Naive thymus-derived CD4-positive, alpha-beta T cell (primary cell): Measurements from ENCODE around the gene CCER1. TPM values are rescaled to one million over a fixed set of nuclear protein-coding genes. Genes with fewer than 3 reads are reported as not detected.

Source experiments
- ATAC-seq: fragments of 150-1000 bp; cut with Tn5 transposase; 2 replicates; pipeline ENCODE4 v1.10.0; 2021; ENCODE audit warnings: mild to moderate bottlenecking, moderate library complexity
- CTCF ChIA-PET: fragments of 350-600 bp; sonication (Branson Sonifier 250); formaldehyde crosslinking; loops from one replicate; lab custom pipeline; 2021; ENCODE audit warnings: antibody characterized with exemption; lab: Charles Lee
- POLR2A ChIA-PET: fragments of 350-600 bp; sonication (Branson Sonifier 250); formaldehyde crosslinking; loops from one replicate; lab custom pipeline; 2021; ENCODE audit warnings: antibody characterized with exemption, inconsistent platforms; lab: Charles Lee
- DNase-seq, 9 donors: peaks; one replicate each; pipeline versions ENCODE4 v3.0.0 to v3.0.0-alpha.2; 2020 to 2022; ENCODE audit warnings: mixed read lengths in 1 of 9
- H3K27ac ChIP-seq: one replicate; pipeline ENCODE4 v1.7.0; 2013; ENCODE audit warnings: mild to moderate bottlenecking, low read depth, low read length, moderate library complexity
- H3K27me3 ChIP-seq, 2 donors: one replicate each; pipeline ENCODE4 v1.7.0; 2013; ENCODE audit warnings: low read length in 2 of 2, mild to moderate bottlenecking in 2 of 2, moderate library complexity in 2 of 2; ENCODE audit not compliant: control insufficient read depth in 2 of 2, insufficient read depth in 2 of 2
- H3K36me3 ChIP-seq, 3 experiments: 1 replicate in 2 of 3; 2 replicates in 1 of 3; pipeline ENCODE4 v1.7.0; 2013; ENCODE audit warnings: low read length in 3 of 3, mild to moderate bottlenecking in 3 of 3, moderate library complexity in 1 of 3; ENCODE audit not compliant: insufficient read depth in 3 of 3, control insufficient read depth in 2 of 3
- H3K4me1 ChIP-seq, 2 donors: one replicate each; pipeline ENCODE4 v1.7.0; 2013; ENCODE audit warnings: low read length in 2 of 2, mild to moderate bottlenecking in 2 of 2, moderate library complexity in 1 of 2; ENCODE audit not compliant: control insufficient read depth in 2 of 2, insufficient read depth in 2 of 2
- H3K4me3 ChIP-seq: 2 replicates; pipeline ENCODE4 v1.7.0; 2013; ENCODE audit warnings: mild to moderate bottlenecking, low read length
- H3K9me3 ChIP-seq, 3 experiments: 1 replicate in 2 of 3; 2 replicates in 1 of 3; pipeline ENCODE4 v1.7.0; 2013; ENCODE audit warnings: low read length in 3 of 3; ENCODE audit not compliant: control insufficient read depth in 2 of 3
- H3K27ac Mint-ChIP-seq, 9 donors: one replicate each; pipeline ENCODE4 v1.8.0; 2020 to 2022; ENCODE audit warnings: mixed read lengths in 9 of 9, mild to moderate bottlenecking in 8 of 9, moderate library complexity in 5 of 9, inconsistent platforms in 2 of 9
- H3K27me3 Mint-ChIP-seq, 5 donors: one replicate each; pipeline ENCODE4 v1.8.0; 2021 to 2022; ENCODE audit warnings: mixed read lengths in 5 of 5, mild to moderate bottlenecking in 1 of 5
- H3K36me3 Mint-ChIP-seq, 5 donors: one replicate each; pipeline ENCODE4 v1.8.0; 2020 to 2022; ENCODE audit warnings: mixed read lengths in 5 of 5, mild to moderate bottlenecking in 3 of 5, inconsistent platforms in 1 of 5
- H3K4me1 Mint-ChIP-seq, 7 donors: one replicate each; pipeline ENCODE4 v1.8.0; 2020 to 2022; ENCODE audit warnings: mixed read lengths in 7 of 7, mild to moderate bottlenecking in 3 of 7, inconsistent platforms in 1 of 7
- H3K4me3 Mint-ChIP-seq, 10 donors: one replicate each; pipeline ENCODE4 v1.8.0; 2020 to 2022; ENCODE audit warnings: mild to moderate bottlenecking in 10 of 10, mixed read lengths in 10 of 10, moderate library complexity in 6 of 10, inconsistent platforms in 2 of 10
- H3K9me3 Mint-ChIP-seq, 11 donors: one replicate each; pipeline ENCODE4 v1.8.0; 2020 to 2022; ENCODE audit warnings: mixed read lengths in 11 of 11, mild to moderate bottlenecking in 4 of 11, inconsistent platforms in 1 of 11, moderate library complexity in 1 of 11
- intact Hi-C, 2 donors: fragments of 100-400 bp; cut with micrococcal nuclease; formaldehyde crosslinking; loops; one replicate each; pipeline ENCODE4 v1.15.1; 2023
- polyA plus RNA-seq, 2 donors: library from polyadenylated mRNA; unstranded; fragments of 300-500 nt; fragmentation: Illumina TruSeq; gene quantifications; one replicate each; pipeline ENCODE4 v1.2.3, GENCODE V29; 2021
- total RNA-seq, 6 experiments: library from RNA in 5 of 6; stranded (reverse) in 5 of 6; gene quantifications; 1 replicate in 5 of 6; 2 replicates in 1 of 6; pipeline ENCODE4 v1.2.3 and lab custom pipeline; 2021 to 2026

CCER1 gene
- total and polyA plus RNA-seq, 7 experiments from 2014 or later: not detected

GRCh38 chr12:90938451-90938850 is 16.5 kb downstream of the CCER1 start:
- ChIA-PET POLR2A (no interaction called here), CTCF (no interaction called here)
- Mint-ChIP-seq H3K9me3 (peaks cover 0 to 5% (median 0%) of the 10 kb centered on the region in 11 donors), H3K36me3 (no peaks in the 10 kb centered on the region), H3K4me3 (no peak overlapping the region), H3K27me3 (peaks cover 5 to 26% (median 11%) of the 10 kb centered on the region in 5 donors), H3K27ac (no peak overlapping the region), H3K4me1 (peaks cover 0 to 2% (median 0%) of the 10 kb centered on the region in 7 donors)
- DNase-seq: no peak
- H3K27me3 ChIP-seq: no peaks in the 10 kb centered on the region
- H3K36me3 ChIP-seq: no peaks in the 10 kb centered on the region
- H3K27ac ChIP-seq: no peak overlapping the region
- H3K4me1 ChIP-seq: no peaks in the 10 kb centered on the region
- intact Hi-C loops: no loop called here
- ATAC-seq: no peak
- H3K9me3 ChIP-seq: no peaks in the 10 kb centered on the region
- H3K4me3 ChIP-seq: no peak overlapping the region

GRCh38 chr12:90937651-90938050 is 17.3 kb downstream of the CCER1 start:
- peaks cover 5 to 27% (median 19%) of the 10 kb centered on the region in 5 donors for H3K27me3 Mint-ChIP-seq
- Histone ChIP-seq H3K9me3 (no peaks in the 10 kb centered on the region), H3K27me3 (no peaks in the 10 kb centered on the region), H3K4me1 (no peaks in the 10 kb centered on the region), H3K4me3 (no peak overlapping the region), H3K27ac (no peak overlapping the region), H3K36me3 (no peaks in the 10 kb centered on the region)
- no peak for DNase-seq
- peaks cover 0 to 7% (median 0%) of the 10 kb centered on the region in 11 donors for H3K9me3 Mint-ChIP-seq
- peaks cover 0 to 2% (median 0%) of the 10 kb centered on the region in 7 donors for H3K4me1 Mint-ChIP-seq
- ATAC-seq: no peak
- ChIA-PET CTCF (no interaction called here), POLR2A (no interaction called here)
- intact Hi-C loops: no loop called here
- H3K27ac Mint-ChIP-seq: no peak overlapping the region
- no peak overlapping the region for H3K4me3 Mint-ChIP-seq
- H3K36me3 Mint-ChIP-seq: no peaks in the 10 kb centered on the region

GRCh38 chr12:90936230-90937005 is 18.6 kb downstream of the CCER1 start:
- Mint-ChIP-seq H3K27me3 (peaks cover 5 to 27% (median 19%) of the 10 kb centered on the region in 5 donors), H3K4me1 (peaks cover 0 to 2% (median 0%) of the 10 kb centered on the region in 7 donors), H3K9me3 (peaks cover 0 to 12% (median 1%) of the 10 kb centered on the region in 11 donors), H3K27ac (no peak overlapping the region), H3K4me3 (no peak overlapping the region), H3K36me3 (no peaks in the 10 kb centered on the region)
- CTCF ChIA-PET: no interaction called here
- no peaks in the 10 kb centered on the region for H3K36me3 ChIP-seq
- intact Hi-C loops: no loop called here
- DNase-seq (no peak), ATAC-seq (no peak)
- no peaks in the 10 kb centered on the region for H3K27me3 ChIP-seq
- no peaks in the 10 kb centered on the region for H3K4me1 ChIP-seq
- H3K4me3 ChIP-seq: no peak overlapping the region
- POLR2A ChIA-PET: no interaction called here
- H3K9me3 ChIP-seq: no peaks in the 10 kb centered on the region
- H3K27ac ChIP-seq: no peak overlapping the region

GRCh38 chr12:90925562-90925961 is 29.4 kb downstream of the CCER1 start:
- Mint-ChIP-seq H3K9me3 (peaks cover 7 to 28% (median 12%) of the 10 kb centered on the region in 11 donors), H3K27ac (no peak overlapping the region)
- POLR2A ChIA-PET: no interaction called here

GRCh38 chr12:90924406-90924805 is 30.6 kb downstream of the CCER1 start:
- peaks cover 0 to 1% (median 0%) of the 10 kb centered on the region in 7 donors for H3K4me1 Mint-ChIP-seq
- H3K27me3 Mint-ChIP-seq: peaks cover 0 to 24% (median 8%) of the 10 kb centered on the region in 5 donors
- peaks cover 0 to 3% of the 10 kb centered on the region in 2 donors for H3K27me3 ChIP-seq
- no peak overlapping the region for H3K27ac ChIP-seq
- ATAC-seq: no peak
- H3K9me3 ChIP-seq: no peaks in the 10 kb centered on the region
- H3K4me3 Mint-ChIP-seq: no peak overlapping the region
- no peaks in the 10 kb centered on the region for H3K4me1 ChIP-seq
- POLR2A ChIA-PET: no interaction called here
- no peak overlapping the region for H3K27ac Mint-ChIP-seq
- H3K36me3 ChIP-seq: no peaks in the 10 kb centered on the region
- intact Hi-C loops: no loop called here
- H3K4me3 ChIP-seq: no peak overlapping the region
- CTCF ChIA-PET: no interaction called here
- H3K9me3 Mint-ChIP-seq: peaks cover 3 to 17% (median 7%) of the 10 kb centered on the region in 11 donors
- no peak for DNase-seq
- H3K36me3 Mint-ChIP-seq: peaks cover 0 to 5% (median 0%) of the 10 kb centered on the region in 5 donors

More at GRCh38 chr12:90925562-90925961, 29.4 kb downstream of the CCER1 start:
- Histone ChIP-seq H3K9me3 (no peaks in the 10 kb centered on the region), H3K27ac (no peak overlapping the region), H3K4me3 (no peak overlapping the region), H3K36me3 (no peaks in the 10 kb centered on the region), H3K4me1 (no peaks in the 10 kb centered on the region), H3K27me3 (peaks cover 0 to 3% of the 10 kb centered on the region in 2 donors)
- DNase-seq (no peak), ATAC-seq (no peak)
- CTCF ChIA-PET: no interaction called here
- Mint-ChIP-seq H3K27me3 (peaks cover 0 to 21% (median 8%) of the 10 kb centered on the region in 5 donors), H3K4me1 (peaks cover 0 to 1% (median 0%) of the 10 kb centered on the region in 7 donors), H3K4me3 (no peak overlapping the region), H3K36me3 (peaks cover 0 to 5% (median 0%) of the 10 kb centered on the region in 5 donors)
- intact Hi-C loops: no loop called here

- Histone ChIP-seq H3K4me1 (no peaks in the 10 kb centered on the region), H3K36me3 (no peaks in the 10 kb centered on the region), H3K4me3 (no peak overlapping the region), H3K27me3 (peaks cover 0 to 3% of the 10 kb centered on the region in 2 donors), H3K27ac (no peak overlapping the region), H3K9me3 (no peaks in the 10 kb centered on the region)
- CTCF ChIA-PET: interaction anchor here (1.3 kb wide), 1 partner anchor 21 kb away, joined by 4 read pairs; no protein-coding TSS in a partner anchor
- H3K27me3 Mint-ChIP-seq: peaks cover 0 to 34% (median 11%) of the 10 kb centered on the region in 5 donors
- no peaks in the 10 kb centered on the region for H3K36me3 Mint-ChIP-seq
- H3K4me1 Mint-ChIP-seq: peaks cover 0 to 1% (median 0%) of the 10 kb centered on the region in 7 donors
- H3K27ac Mint-ChIP-seq: no peak overlapping the region
- intact Hi-C loops: no loop called here
- DNase-seq (no peak), ATAC-seq (no peak)
- POLR2A ChIA-PET: no interaction called here
- H3K9me3 Mint-ChIP-seq: peaks cover 0 to 3% (median 0%) of the 10 kb centered on the region in 11 donors
- H3K4me3 Mint-ChIP-seq: no peak overlapping the region
These were observed 32.8 kb downstream of the CCER1 start for GRCh38 chr12:90922145-90922627.
